Aortic smooth muscle cell (primary cell): ENCODE results near the gene YIPF6. TPM values are rescaled to one million over a fixed set of nuclear protein-coding genes. Genes with fewer than 3 reads are reported as not detected.

ENCODE experiments used
- total RNA-seq: library from RNA; depleted of rRNA; stranded (reverse); fragments of >200 nt; gene quantifications from 2 replicates; pipeline ENCODE4 v1.2.3, GENCODE V29; 2014

YIPF6 gene, protein sequence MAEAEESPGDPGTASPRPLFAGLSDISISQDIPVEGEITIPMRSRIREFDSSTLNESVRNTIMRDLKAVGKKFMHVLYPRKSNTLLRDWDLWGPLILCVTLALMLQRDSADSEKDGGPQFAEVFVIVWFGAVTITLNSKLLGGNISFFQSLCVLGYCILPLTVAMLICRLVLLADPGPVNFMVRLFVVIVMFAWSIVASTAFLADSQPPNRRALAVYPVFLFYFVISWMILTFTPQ
- 30.1 and 32.9 TPM in 2 replicates for total RNA-seq

DNA sequence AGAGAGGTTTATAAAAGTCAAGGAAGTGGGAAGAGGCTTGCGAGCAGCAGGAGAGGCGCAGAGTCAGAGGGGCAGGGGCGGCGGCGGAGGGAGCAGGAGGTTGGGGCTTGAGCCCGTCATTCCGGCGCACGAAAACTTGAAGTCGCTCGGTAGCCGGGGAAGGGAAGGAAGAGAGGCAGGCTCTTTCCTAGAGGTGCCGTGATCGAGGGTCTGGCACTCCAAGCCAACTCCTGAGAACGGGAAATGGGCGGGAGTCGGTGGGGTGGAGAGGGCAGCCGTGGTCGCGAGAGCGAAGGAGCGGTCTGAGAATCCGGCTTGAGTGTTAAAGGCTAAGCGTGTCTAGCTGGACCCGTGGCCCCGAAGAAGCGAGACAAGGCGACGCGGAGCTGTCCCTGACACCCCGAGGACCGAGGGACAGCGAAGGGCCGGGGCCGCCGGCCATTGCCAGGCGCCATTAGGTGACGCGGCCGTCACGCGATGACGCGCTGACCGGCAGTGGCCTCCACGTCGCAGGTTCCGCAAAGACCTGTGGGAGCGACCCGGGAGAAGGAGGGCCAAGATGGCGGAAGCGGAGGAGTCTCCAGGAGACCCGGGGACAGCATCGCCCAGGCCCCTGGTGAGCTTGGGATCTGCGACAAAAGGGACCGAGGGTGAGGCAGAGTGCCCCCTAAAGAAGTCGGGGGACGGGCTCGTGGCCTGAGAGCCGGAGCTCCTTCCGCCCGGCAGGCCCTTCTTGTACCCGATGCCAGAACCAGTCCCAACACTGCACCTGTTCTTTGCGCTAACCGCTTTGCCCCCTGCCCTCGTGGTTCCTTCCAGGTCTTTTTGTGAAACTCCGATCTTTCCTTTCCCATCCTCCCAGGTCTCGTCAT, at the start of gene YIPF6:
YIPF6 (plus strand) TSS at position 544 of the 872 bp plus-strand sequence; CDS start at position 560, 16 bp downstream.

Other genes starting within 250 kb of the YIPF6 start
- gene OPHN1, start 65.6 kb upstream of the YIPF6 start, total RNA-seq = 9.0 TPM in 2 replicates
- 3.2 and 3.3 TPM in 2 replicates for gene STARD8, start 148.6 kb downstream of the YIPF6 start, total RNA-seq